Measurements from ENCODE around the gene ELFN1.

Gene ELFN1

GRCh38 chr7:1646391-1646790 is 23.7 kb upstream of the ELFN1 start:
- no peak for DNase-seq (ENCODE audit: low spot score)
- TF ChIP-seq, protein P1, sequence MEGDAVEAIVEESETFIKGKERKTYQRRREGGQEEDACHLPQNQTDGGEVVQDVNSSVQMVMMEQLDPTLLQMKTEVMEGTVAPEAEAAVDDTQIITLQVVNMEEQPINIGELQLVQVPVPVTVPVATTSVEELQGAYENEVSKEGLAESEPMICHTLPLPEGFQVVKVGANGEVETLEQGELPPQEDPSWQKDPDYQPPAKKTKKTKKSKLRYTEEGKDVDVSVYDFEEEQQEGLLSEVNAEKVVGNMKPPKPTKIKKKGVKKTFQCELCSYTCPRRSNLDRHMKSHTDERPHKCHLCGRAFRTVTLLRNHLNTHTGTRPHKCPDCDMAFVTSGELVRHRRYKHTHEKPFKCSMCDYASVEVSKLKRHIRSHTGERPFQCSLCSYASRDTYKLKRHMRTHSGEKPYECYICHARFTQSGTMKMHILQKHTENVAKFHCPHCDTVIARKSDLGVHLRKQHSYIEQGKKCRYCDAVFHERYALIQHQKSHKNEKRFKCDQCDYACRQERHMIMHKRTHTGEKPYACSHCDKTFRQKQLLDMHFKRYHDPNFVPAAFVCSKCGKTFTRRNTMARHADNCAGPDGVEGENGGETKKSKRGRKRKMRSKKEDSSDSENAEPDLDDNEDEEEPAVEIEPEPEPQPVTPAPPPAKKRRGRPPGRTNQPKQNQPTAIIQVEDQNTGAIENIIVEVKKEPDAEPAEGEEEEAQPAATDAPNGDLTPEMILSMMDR (IDR thresholded peaks at IDR 0.05; ENCODE audit: borderline replicate concordance, control extremely low read depth, extremely low read depth, insufficient read depth, missing control alignments) = no peak
- in situ Hi-C loops (cut with MboI; ENCODE audit: low sequenced_read_pairs, unreplicated experiment) = no loop called here

- TF ChIP-seq, protein P1 (IDR thresholded peaks at IDR 0.05; ENCODE audit: borderline replicate concordance, control extremely low read depth, extremely low read depth, insufficient read depth, missing control alignments) = no peak
- in situ Hi-C loops (cut with MboI; ENCODE audit: low sequenced_read_pairs, unreplicated experiment) = no loop called here
- DNase-seq (ENCODE audit: low spot score) = no peak
These were observed 22.9 kb upstream of the ELFN1 start for GRCh38 chr7:1646957-1647891.

DNA sequence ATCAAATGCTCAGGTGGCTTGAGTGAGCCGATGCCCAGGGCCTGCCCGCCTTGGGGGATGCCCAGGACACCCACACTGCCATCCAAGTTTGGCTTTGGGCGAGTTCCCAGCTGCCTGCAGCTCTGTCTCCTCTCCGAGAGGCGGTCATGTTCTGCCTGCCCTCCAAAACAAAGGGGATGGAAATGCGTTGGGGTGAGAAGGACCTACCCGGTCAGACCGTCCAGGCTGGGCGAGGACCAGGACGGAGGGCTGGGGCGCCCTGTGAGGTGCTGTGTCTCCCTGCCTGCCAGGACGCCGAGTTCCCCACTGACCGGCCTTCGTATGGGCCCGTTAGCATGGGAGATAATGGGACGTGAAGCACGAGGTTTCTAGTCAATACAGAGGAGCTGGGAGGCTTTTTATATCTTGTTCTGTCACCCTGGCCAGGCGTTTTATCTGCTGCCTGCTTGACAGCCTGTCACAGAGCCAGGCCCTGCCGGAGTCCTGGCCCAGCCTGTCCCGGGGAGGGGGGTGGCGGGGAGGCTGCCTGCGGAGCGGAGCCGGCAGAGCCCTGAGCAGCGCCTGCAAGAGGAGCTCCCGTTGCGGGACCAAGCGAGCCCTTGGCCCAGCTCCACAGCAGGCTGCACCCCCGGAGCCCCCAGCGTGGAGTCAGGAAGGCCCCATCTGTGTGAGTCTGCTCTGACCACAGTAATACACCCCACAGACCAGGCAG is 22.0 kb upstream of the ELFN1 start:
- in situ Hi-C loops (cut with MboI; ENCODE audit: low sequenced_read_pairs, unreplicated experiment) = no loop called here
- TF ChIP-seq, protein P1 (IDR thresholded peaks at IDR 0.05; ENCODE audit: borderline replicate concordance, control extremely low read depth, extremely low read depth, insufficient read depth, missing control alignments) = no peak

DNA sequence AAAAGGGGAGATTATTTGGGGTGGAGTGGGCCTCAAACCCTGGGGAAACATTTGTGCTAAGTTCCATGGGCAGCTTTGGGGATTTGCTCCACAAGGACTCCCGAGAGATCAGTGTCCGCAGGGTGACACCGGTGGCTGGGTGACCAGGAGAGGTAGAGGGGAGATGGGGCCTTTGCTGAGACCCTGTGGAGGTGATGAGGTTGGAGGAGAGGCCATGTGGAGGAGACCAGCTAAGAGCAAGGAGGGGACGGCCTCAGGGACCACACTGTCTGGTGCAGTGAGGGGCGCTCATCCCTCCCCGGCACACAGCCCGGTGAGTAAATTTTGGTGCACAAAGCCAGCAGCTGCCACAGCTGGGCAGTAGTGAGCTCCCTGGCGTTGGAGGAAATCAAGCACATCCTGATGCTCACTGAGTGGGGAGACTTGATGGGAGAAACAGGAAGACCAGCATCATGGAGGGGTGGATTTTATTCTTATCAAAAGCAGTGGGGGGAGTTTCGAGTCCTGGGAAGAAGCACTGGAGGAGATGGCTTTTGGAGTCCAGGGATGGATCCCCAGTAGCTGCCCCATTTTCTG is 20.2 kb upstream of the ELFN1 start:
- TF ChIP-seq, protein P1 (IDR thresholded peaks at IDR 0.05; ENCODE audit: borderline replicate concordance, control extremely low read depth, extremely low read depth, insufficient read depth, missing control alignments) = no peak
- no peak for DNase-seq (ENCODE audit: low spot score)
- in situ Hi-C loops (cut with MboI; ENCODE audit: low sequenced_read_pairs, unreplicated experiment) = no loop called here

More for the DNA sequence above, 22.0 kb upstream of the ELFN1 start:
- no peak for DNase-seq (ENCODE audit: low spot score)

DNA sequence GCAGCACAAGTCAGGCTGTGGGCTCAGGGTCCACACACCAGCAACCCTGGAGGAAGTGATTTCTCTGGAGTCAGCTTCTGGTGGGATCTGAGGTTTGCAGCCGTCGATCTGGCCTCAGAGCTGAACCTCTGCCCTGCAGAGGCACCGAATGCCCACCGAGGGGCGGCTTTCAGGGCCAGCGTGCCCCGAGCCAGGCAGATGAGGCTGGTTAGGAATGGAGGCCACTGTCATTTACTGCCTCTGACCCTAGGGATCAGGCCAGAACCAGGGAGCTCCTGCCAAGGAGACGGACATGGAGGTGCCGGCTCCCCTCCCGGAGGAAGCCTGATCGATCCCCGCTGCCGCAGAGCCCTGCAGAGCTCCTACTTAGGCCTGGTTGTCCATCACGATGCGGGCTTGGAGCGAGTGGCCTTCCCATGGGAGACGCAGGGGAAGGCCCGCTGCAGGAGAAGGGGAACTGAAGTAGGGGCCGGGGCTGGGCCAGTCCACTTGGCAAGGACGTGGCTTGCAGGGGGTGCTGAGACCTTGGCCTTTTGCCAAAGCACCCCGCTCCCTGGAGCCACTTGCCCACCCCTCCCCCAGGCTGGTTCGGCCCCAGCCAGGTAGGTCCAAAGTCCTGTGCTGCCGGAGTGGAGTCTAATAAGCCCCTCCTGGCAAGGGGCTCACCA is 19.6 kb upstream of the ELFN1 start:
- in situ Hi-C loops (cut with MboI; ENCODE audit: low sequenced_read_pairs, unreplicated experiment) = no loop called here
- TF ChIP-seq, protein P1 (IDR thresholded peaks at IDR 0.05; ENCODE audit: borderline replicate concordance, control extremely low read depth, extremely low read depth, insufficient read depth, missing control alignments) = no peak
- no peak for DNase-seq (ENCODE audit: low spot score)

DNA sequence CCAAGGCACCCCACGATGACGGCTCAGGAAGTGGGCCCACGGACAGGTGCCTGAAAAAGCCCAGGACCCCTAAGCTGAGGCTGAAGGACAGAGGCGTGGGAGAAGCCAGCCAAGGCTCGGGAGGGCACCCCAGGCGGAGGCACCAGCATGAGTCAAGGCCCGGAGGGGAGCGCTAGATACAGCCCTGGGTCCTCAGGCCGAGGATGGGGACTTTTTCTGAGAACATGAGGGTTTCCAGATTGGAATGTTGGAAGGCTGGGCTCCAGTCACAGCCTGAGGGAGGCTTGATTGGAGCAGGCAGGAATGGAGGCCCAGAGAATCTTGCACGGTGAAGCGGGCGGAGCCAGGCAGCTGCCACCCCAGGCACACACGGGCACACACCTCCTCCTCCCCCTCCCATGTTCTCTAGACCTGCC is 19.0 kb upstream of the ELFN1 start:
- TF ChIP-seq, protein P1 (IDR thresholded peaks at IDR 0.05; ENCODE audit: borderline replicate concordance, control extremely low read depth, extremely low read depth, insufficient read depth, missing control alignments) = no peak
- in situ Hi-C loops (cut with MboI; ENCODE audit: low sequenced_read_pairs, unreplicated experiment) = no loop called here
- no peak for DNase-seq (ENCODE audit: low spot score)

Measured in GM13976 (cell line).